GM21737 (cell line): Measurements from ENCODE around the gene GOSR2.

Experiments
- ATAC-seq: cut with Tn5 transposase; IDR thresholded peaks from one replicate; pipeline ENCODE4 v1.9.1; 2021; ENCODE audit warnings: mild to moderate bottlenecking, moderate library complexity; ENCODE audit not compliant: unreplicated experiment

Gene GOSR2

DNA sequence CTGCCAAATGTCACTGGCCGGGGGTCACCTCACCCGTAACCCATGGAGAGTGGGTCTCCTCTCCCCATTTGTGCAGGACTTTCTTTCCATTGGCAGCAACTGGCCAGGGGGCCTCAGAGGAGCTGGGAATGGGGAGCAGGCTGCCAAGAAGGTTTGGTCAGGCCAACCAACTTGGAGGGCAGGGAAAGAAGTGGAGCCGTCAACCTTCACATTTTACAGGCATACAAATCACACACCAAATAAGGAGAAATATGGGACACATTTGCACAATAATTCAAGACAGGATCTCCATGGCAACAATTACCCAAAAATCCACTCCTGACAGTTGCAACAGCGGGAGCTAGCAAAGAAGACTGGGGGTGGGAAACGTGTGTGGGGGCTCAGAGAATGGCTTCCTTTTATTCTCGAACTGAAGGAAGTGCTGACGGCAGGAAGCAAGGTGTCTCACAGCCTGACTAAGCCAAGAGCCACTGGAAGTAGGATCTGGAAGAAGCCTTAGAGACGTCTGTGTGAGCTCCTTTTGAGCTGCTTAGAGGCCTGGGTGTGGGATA lies 35.2 kb downstream of the GOSR2 start:
- ATAC-seq: no peak

DNA sequence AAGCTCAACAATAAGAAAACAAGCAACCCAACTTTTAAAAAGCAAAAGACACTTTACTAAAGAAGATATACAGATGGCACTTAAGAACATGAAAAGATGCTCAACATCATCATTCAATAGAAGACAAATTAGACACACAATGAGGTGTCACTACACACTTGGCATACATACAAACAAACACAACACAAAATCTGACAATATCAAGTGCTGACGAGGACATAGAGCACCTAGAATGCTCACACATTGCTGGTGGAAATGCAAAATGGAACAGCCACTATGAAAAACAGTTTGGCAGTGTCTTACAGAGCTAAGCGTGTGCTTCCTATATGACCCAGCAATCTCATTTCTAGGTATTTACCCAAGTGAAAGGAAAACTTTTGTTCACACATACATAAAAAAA lies 37.2 kb downstream of the GOSR2 start:
- ATAC-seq: no peak

DNA sequence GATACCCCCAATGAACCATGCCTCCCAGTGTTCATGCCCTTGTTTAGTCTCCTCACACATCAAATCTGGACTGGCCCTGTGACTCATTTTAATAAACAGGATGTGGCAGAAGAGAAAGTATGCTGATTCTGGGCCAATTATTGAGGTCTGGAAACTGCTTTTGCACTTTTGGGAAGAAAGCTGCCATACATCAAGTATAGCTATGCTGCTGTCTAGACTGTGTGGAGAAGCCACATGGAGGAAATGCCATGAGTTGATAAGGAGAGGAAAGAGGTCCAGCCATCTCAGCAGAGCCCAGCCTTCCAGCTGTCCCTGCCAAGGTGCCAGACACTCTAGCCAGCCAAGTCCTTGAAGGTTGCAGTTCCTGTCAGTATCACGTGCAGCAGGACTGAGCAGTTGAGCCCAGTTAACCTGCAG lies 39.4 kb downstream of the GOSR2 start:
- no peak for ATAC-seq

DNA sequence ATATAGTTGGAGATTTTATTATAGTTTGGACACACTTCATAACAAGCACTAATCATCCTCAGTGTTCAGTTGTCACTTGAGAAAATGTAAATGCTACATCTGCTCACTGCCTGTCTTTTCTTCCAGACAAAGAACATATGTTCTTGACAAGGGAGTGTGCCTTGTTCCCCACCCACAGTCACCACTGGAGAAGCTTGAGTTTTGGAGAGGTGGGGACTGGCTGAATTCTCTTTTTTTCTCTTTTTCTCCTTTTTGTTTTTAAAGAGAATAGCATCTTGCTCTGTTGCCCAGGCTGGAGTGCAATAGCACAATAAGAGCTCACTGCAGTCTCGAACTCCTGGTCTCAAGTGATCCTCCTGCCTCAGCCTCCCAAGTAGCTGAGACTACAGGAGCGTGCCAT lies 40.6 kb downstream of the GOSR2 start:
- ATAC-seq: no peak

DNA sequence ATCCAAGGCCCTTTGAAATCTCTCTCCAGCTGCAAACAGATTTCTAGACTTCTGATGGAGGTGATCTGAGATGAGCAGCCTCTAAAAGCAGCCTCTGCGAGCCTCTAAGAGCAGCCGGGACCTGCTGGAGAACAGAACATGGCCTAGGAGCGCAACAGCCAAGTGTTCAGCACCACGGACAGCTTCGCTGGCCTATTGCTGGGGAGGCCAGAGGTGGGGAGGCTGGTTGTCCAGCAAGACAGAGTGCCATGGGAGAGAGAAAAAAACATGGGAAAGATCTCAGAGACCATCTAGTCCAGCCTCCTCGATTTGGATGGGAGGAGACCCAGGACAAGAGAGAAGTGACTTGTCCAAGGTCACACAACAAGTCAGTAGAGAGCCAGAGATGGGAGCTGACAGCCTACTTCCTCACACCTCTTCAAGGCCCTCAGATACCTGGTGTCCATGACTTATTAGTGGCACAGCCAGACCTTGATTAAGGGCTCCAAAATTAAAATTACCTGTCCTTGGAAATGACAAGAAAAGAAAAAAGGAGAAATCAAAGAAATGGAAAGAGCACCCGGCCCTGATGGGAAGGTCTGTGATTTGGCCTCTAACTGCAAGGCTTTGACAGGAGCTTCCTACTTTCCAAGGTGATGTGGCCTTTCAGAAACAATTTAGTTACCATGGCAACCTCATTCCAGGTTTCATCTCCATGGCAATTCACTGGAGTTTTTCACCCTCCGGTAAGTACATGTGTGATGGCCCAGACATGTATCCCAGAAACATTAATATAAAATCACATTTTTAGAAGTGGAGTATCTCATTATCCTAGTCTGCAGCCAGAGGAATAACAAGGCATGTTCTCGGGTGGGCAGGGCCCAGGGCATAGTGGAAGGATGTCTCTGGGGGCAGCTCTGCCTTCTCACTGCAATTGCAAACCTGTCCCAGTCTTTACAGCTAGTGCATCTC lies 41.6 kb downstream of the GOSR2 start:
- ATAC-seq: no peak

DNA sequence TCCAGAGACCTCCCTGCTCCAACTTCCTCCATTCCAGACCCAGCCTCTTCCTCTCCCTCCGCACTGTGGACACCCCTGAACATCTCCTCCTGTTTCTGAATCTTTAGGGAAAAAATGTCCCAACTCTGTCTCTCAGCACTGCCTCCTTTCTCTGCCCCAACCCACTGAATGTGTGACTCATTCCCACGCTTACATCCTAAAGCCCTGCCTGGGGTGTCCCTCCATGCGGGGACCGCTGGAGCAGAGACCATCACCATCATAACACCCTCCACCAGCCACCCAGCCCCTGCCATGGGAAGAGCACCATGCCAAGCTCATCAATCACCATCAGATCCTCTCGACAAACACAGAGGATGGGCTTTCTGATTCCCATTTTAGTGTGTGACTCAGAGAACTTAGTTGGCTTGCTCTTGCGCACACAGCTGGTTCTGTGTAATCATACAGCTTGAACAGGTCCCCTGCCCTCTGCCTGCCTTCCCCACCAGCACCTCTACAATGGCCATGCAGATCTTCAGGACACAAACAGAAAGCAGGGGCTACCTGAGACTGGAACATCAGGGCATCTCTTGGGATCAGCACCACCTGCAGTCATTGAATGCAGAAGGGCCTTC lies 45.4 kb downstream of the GOSR2 start:
- no peak for ATAC-seq

DNA sequence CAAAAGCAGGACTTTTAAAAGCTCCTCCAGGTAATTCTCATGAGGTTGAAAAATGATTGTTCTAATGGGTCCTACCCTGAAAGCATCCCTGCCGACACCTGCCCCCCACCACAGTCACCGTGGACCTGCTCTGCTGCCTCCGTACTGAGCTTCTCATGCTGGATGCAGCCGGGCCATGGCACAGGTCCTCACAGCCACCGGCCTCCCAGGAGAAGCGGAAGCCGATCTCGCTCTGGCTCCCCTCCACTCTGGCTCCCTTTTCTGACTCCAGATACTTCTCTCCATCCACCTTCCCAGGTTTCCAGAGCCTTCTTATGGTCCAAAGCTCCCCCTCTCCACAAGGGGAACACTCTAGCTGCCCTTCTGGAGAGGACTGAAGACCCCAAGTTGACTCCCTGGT lies 45.9 kb downstream of the GOSR2 start:
- no peak for ATAC-seq

DNA sequence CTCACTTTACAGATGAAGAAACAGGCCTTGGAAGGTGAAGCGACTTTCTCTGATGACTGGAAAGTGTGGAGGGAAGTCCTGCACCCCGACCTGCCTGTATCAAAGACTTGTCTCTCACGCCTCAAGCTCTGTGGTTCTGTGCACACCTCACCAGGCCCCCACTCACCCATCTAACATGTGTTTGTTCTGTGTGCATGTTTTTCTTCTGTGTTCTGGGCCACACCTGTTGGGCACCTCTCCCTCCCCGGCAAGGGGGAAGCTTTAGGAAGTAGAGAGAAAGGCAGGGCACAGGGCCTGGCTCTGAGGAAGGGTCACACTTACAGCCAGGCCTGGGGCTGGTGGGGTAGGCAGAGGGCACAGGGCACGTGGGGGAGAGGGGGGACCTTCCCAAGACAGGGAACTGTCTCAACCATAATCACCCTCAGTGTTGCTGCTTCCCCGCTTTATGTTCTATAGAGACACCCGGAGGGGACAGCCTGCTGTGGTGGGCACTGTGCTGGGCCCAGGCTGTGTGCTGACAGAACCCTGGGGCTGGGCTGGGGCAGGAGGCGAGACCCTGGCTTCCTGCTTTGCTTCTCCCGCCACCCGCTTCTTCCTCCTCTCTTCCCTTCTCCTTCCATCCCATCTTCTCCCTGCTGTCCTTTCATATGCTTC lies 48.8 kb downstream of the GOSR2 start:
- ATAC-seq: no peak

DNA sequence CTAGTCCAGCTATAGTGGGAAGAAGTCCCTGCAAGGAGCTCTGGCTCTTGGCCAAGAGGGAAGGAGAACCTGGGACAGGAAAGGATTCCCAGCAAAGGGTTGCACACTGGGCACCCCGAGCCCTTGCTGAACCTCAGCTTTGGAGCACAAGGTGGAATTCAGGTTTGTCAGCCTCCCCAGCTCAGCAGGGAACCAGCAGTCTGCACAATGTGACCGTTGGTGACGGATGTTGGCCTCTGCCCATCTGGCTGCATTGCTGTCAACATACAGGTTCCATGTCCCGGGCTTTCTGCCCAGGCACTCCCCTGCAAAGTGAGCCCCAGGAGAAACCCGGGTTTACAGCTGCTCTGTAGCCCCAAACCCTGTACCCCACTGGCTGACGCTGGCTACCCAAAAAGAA lies 49.4 kb downstream of the GOSR2 start:
- no peak for ATAC-seq

DNA sequence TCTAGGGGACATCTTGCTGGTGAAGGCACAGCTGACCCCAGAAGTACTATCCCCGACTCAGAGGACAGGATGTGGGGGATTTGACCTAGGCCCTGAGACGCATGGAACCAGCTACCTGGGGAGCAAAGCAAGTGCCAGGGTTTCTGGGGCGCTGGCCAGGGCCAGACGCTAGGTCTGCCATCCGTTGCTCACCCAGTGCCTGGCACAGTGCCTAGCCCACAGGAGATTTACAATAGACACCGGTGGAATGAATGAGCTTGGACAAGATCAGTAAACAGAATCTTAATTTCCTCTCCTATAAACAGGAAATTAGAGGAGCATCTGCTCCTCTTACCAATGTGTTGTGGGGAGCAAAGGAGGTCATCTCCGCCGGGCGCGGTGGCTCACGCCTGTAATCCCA lies 51.1 kb downstream of the GOSR2 start:
- no peak for ATAC-seq

DNA sequence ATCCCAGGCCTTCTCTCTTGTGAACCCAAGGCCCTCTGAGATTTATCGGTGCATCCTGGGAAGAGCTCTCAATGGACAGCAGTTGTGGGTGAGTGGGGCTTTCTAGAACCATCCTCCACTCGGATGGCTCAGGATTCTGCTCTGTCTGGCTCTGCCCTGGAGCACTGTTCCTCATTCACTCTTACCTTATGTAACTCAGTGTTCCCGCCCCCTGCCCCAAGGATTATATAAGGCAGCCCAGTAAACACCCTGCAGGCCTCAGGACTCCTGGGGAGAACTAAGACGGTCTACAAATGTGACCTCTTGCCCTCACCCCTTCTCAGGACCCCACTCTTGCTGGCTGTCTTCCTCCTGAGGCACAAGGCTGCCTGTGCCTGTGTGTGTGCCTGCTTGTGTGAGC lies 52.3 kb downstream of the GOSR2 start:
- ATAC-seq: no peak

DNA sequence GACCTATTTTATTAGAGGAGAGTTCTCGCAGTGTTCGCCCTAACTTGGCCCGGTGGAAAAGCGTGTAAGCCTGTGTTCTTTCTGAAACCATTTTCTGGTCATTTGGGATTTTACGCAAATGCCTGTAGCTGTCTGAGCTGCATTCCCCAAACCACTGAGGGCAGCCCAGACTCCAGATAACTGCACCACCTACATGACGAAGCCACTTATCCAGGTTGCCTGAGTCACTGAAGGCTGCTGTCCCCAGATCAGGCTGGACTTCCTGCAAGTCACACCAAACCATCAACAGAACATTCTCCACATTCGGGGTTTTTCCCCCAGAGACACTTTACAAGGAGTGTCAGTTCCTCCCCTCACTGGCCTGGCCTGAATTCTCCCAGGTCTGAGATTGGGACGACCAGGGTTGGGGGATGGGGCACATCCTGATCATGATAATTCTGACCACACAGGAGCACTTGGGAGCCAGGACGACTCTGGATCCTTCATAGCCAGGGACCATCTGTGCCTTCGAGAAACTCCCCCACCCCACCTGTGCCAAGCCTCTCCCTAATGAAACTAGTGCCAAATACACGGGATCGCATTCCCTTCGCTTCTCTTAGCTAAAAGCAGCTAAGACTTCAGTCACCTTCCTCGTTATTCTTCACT lies 53.8 kb downstream of the GOSR2 start:
- ATAC-seq: no peak

DNA sequence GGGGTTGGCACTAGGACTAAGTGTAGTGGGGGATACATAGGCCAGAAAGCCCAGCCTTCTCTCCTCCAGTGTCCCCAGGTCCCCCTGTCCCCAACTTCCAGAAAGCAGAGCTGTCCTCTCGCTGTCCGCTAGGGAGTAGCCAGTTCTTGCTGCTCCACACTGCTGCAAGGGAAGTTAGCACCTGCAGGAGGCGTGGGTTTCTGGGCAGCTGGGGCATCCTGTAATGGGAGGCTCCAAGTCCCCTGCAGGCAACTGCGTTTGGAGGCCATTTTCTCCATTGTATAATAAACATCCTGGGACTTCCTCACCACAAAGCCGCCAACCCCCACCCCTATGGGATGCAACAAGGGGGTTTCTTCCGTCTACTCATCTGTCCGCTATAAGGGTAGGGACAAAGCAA lies 54.4 kb downstream of the GOSR2 start:
- no peak for ATAC-seq

DNA sequence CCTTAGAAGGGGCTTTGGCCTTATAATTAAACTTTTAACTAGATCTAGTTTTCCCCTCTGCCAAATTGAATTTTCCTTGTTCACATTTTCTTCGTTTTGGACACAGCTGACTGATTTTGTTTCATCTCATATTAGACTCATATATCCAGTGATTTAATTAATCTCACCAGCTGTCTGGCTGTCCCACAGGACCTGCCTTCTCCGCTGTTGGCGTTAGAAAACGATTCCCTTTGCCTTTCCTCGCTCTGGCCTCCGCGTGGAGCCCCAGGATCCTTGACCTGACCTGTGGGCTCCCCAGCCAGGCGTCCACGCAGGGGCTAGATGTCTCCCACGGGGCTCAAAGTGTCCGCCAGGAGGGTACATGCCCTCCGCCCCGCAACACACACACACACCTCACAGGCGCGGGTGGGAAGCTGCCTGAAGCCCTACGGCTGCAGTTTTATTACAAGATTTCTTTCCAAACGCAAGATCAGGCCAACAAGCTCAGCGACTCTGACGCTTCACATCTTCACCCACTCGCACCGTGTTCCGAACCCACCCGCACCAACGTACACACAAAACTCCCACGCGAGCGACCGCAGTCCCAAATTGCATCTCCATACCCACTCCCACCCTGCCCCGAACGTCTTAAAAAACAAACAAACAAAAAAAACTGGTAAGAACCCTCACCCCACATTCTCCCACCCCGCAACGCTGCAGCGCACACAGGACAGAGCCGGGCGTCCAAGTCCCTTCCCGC lies 55.0 kb downstream of the GOSR2 start:
- no peak for ATAC-seq

DNA sequence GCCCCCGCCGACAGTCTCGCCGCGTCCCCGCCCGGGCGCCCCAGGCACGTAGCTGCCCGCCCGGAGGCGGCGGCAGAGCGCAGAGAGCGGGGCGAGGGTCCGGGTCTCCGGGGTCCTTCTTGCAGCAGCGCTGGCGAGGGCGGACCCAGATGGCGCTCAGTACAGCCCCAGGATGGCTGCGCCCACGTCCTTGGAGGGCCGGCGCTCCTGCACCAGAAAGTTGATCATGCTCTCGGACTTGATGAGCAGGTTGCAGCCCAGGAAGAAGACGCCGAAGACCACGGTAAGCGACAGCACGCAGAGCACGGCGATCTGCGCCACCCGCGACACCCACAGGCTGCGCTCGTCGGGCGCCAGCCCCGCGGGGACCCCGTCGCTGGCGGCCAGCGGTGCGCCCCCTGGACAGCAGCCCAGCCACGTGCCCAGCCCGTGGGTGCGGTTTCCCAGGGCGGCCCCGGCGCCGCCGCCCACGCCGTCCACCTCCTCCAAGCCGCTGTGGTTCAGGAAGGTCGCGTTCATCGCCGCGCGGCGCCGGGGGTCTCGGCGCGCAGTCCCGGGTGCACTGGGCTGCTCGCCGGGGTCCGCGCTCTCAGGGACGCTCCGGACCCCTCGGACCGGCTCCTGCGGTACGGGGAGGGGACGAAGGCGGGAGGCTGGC lies 55.7 kb downstream of the GOSR2 start:
- ATAC-seq: no peak

DNA sequence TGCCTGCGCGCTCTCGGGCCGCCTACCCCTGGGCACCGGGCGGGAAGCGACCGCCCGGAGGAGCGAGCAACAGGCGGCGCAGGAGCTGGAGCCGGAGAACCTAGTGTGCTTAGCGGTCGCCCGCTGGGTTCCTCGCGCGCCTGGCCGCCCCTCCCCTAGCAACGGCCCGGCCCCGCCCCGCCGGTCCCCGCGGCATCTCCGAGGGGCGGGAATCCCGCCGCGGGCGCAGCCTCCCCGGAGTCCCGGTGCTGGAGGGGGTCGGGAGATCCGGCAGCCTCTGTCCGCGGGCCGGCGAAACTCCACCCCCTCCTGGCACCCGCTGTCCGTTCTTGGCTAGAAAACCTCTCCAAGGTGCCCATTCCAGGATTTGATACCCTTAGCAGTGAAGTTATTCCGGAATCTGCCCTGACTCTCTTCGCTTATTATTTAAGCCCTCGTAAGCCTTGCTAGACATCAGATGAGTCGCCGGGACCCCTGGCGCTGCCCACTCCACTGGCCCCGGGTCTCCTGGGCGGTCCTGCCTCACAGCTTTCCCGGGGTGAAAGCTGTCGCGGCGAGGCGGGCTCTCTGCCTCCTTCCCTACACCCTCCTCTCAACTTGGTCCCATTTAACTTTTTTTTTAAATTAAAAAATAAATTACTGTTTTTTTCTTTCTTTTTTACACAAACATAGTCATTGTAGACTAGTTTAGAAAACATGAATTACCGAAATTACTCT lies 56.3 kb downstream of the GOSR2 start, which contains the start of gene RPRML:
RPRML (minus strand) TSS at position 107 of the 717 bp plus-strand sequence. CDS start 246 bp downstream, outside the sequence.
- ATAC-seq: no peak

DNA sequence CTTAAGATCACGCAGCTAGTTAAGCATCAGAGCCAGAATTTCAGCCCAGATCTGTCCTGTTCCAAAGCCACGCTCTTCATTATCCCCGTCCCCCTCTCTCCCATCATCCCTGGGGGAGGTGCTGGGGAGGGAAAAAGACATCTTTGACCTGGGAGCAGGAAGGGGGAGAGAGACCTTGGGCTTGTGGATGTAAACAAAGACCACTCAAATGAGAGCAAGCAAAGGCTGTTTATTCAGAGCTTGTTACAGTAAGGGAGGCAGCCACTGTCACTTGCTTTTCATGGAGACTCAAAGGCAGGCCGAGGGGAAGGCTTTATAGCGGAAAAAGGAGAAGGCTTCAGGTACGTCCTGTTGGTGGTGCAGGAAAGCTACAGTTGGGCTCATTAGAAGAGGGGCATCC lies 59.6 kb downstream of the GOSR2 start:
- ATAC-seq: no peak

DNA sequence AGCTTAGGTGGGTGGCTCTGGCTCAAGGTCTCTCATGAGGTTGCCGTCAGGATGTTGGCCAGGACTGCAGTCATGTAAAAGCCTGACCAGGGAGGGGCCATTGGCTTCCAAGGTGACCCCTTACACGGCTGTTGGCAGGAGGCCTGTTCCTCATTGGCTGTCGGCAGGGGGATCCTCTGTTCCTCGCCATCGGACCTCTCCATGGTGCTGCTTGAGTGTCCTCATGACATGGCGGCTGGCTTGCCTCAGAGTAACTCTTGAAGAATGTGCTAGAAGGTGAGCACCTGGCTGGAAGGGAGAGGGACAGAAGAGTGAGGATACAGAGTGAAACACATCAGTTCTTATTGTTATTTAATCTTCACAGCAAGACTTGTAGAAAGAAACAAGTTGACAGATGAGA lies 60.8 kb downstream of the GOSR2 start:
- ATAC-seq: no peak

DNA sequence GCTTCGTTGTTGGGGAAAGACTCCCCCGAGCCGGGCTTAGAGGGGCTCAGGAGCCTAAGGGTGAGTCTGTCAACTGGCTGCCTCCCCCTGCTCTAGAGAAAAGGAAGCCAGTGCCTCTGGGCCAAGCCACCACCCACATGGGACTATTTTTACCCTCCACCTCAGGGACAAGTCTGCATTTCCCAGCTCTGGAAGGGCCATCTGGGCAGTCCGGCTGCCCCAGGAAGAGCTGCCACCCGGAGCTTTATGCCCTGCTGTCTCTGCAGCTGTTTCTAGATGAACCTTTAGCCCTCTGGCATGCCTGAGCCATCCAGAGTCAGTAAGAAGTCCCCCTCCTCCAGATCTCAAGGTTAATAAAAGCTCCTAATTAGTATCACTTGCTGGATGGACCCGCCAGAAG lies 61.4 kb downstream of the GOSR2 start:
- no peak for ATAC-seq
